Fibroblast of lung (primary cell): Measurements from ENCODE around the gene SVEP1. TPM values are rescaled to one million over a fixed set of nuclear protein-coding genes. Genes with fewer than 3 reads are reported as not detected.
"Not testable (repeated sequence)": the region's sequence is repeated elsewhere in the genome, so short reads cannot be mapped to it uniquely, and the experiment has no call there.

Source experiments
- DNase-seq, 2 donors: peaks; one replicate each; pipeline versions ENCODE4 v3.0.0 to v3.0.0-alpha.2; 2010; ENCODE audit warnings: low read depth in 2 of 2
- H2AFZ ChIP-seq: 2 replicates; pipeline ENCODE4 v1.5.1; 2012; ENCODE audit warnings: low read length, control low read depth, inconsistent platforms
- H3K27ac ChIP-seq: 2 replicates; pipeline ENCODE4 v1.5.1; 2011; ENCODE audit warnings: low read length, control low read depth; ENCODE audit not compliant: insufficient read depth
- H3K27me3 ChIP-seq: 2 replicates; pipeline ENCODE4 v1.5.1; 2011; ENCODE audit warnings: mild to moderate bottlenecking, low read length; ENCODE audit not compliant: control insufficient read depth, insufficient read depth
- H3K36me3 ChIP-seq: 2 replicates; pipeline ENCODE4 v1.5.1; 2011; ENCODE audit warnings: low read length; ENCODE audit not compliant: control insufficient read depth, insufficient read depth
- H3K4me1 ChIP-seq: 2 replicates; pipeline ENCODE4 v1.5.1; 2011; ENCODE audit warnings: low read length; ENCODE audit not compliant: control insufficient read depth, insufficient read depth; ENCODE audit errors: extremely low read depth
- H3K4me2 ChIP-seq: 2 replicates; pipeline ENCODE4 v1.5.1; 2011; ENCODE audit warnings: low read length, control low read depth; ENCODE audit not compliant: insufficient read depth; ENCODE audit errors: extremely low read depth
- H3K4me3 ChIP-seq, 4 experiments: fragments of 200-600 bp in 1 of 4; sonication (generic) in 1 of 4; replicated peaks in 1 of 4; 2 replicates each; pipeline ENCODE4 v1.5.1; 2011 to 2016; ENCODE audit warnings: low read length in 4 of 4, low read depth in 3 of 4, mild to moderate bottlenecking in 3 of 4, control low read depth in 2 of 4, inconsistent platforms in 1 of 4, mixed read lengths in 1 of 4; ENCODE audit not compliant: insufficient read depth in 1 of 4; ENCODE audit errors: control extremely low read depth in 1 of 4
- H3K79me2 ChIP-seq: 2 replicates; pipeline ENCODE4 v1.5.1; 2012; ENCODE audit warnings: mild to moderate bottlenecking, low read length, inconsistent platforms; ENCODE audit not compliant: control insufficient read depth, insufficient read depth
- H3K9ac ChIP-seq: 2 replicates; pipeline ENCODE4 v1.5.1; 2011; ENCODE audit warnings: mild to moderate bottlenecking, low read length, control low read depth; ENCODE audit not compliant: insufficient read depth
- H3K9me3 ChIP-seq: 2 replicates; pipeline ENCODE4 v1.5.1; 2012; ENCODE audit warnings: low read depth, low read length; ENCODE audit not compliant: control insufficient read depth, insufficient read depth
- H4K20me1 ChIP-seq: 2 replicates; pipeline ENCODE4 v1.5.1; 2011; ENCODE audit warnings: low read length; ENCODE audit not compliant: control insufficient read depth, insufficient read depth; ENCODE audit errors: extremely low read depth
- EZH2 ChIP-seq: IDR thresholded peaks from 2 replicates; pipeline ENCODE4 v1.5.1; 2012; ENCODE audit warnings: low read length, control low read depth, mild to moderate bottlenecking; ENCODE audit errors: missing control alignments
- polyA plus RNA-seq, 2 donors: library from polyadenylated mRNA; depleted of rRNA in 1 of 2; stranded (reverse) in 1 of 2; unstranded in 1 of 2; fragments of >200 nt; gene quantifications; 2 replicates each; pipeline ENCODE4 v1.2.1, GENCODE V29; 2011 to 2012; ENCODE audit warnings: missing spikeins in 1 of 2
- total RNA-seq: library from RNA; depleted of rRNA; stranded (reverse); fragments of >200 nt; gene quantifications from 2 replicates; pipeline ENCODE4 v1.2.1, GENCODE V29; 2014
- TF ChIP-seq, protein P1 (sequence below), 2 donors: IDR thresholded peaks in 1 of 2; conservative IDR thresholded peaks in 1 of 2; 1 replicate in 1 of 2; 2 replicates in 1 of 2; pipeline ENCODE4 v1.5.1; 2011 to 2012; ENCODE audit warnings: low read length in 2 of 2, control low read depth in 1 of 2, inconsistent platforms in 1 of 2, low read depth in 1 of 2, mild to moderate bottlenecking in 1 of 2

SVEP1 gene
- total and polyA plus RNA-seq, 2 donors (not counting 1 experiment from before 2014, with no cell fraction given), result 46.3 to 96.9 TPM

DNA sequence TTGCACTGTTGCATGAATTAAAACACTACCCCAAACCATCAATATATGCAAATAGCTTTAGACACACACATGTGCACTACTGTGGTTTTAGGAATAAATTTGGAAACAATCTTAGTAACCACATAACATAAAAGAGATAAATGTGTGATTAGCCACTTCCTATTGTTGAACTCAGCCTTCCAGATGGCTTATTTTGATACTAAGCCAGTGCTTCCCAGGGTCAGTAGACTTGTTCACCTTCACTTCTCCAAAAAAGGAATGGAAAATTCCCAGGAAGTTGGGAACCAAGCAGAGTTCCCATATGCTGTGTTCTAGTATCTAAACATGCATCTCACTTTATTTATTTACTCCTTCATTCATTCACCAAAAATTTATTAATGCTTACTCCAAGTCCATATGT lies 47.8 kb downstream of the SVEP1 start:
- no peak overlapping the region for H3K27ac ChIP-seq
- H3K9me3 ChIP-seq, result no peaks in the 10 kb centered on the region
- DNase-seq, result peak; percentile 65 to 74
- no peak overlapping the region for H2AFZ ChIP-seq
- H3K4me1 ChIP-seq, result peaks cover 3% of the 10 kb centered on the region
- H3K9ac ChIP-seq, result no peak overlapping the region
- no peak for TF ChIP-seq EZH2
- TF ChIP-seq, protein P1, sequence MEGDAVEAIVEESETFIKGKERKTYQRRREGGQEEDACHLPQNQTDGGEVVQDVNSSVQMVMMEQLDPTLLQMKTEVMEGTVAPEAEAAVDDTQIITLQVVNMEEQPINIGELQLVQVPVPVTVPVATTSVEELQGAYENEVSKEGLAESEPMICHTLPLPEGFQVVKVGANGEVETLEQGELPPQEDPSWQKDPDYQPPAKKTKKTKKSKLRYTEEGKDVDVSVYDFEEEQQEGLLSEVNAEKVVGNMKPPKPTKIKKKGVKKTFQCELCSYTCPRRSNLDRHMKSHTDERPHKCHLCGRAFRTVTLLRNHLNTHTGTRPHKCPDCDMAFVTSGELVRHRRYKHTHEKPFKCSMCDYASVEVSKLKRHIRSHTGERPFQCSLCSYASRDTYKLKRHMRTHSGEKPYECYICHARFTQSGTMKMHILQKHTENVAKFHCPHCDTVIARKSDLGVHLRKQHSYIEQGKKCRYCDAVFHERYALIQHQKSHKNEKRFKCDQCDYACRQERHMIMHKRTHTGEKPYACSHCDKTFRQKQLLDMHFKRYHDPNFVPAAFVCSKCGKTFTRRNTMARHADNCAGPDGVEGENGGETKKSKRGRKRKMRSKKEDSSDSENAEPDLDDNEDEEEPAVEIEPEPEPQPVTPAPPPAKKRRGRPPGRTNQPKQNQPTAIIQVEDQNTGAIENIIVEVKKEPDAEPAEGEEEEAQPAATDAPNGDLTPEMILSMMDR (conservative IDR thresholded peaks at IDR 0.05 in 1 of 2, IDR thresholded peaks at IDR 0.05 in 1 of 2; ENCODE audit: low read depth in 1 of 2, low read length in 2 of 2), result no peak
- H3K27me3 ChIP-seq, result no peaks in the 10 kb centered on the region
- H3K4me3 ChIP-seq, result no peak overlapping the region
- H3K4me2 ChIP-seq, result no peak overlapping the region
- H4K20me1 ChIP-seq, result no peaks in the 10 kb centered on the region
- no peaks in the 10 kb centered on the region for H3K36me3 ChIP-seq
- no peaks in the 10 kb centered on the region for H3K79me2 ChIP-seq

DNA sequence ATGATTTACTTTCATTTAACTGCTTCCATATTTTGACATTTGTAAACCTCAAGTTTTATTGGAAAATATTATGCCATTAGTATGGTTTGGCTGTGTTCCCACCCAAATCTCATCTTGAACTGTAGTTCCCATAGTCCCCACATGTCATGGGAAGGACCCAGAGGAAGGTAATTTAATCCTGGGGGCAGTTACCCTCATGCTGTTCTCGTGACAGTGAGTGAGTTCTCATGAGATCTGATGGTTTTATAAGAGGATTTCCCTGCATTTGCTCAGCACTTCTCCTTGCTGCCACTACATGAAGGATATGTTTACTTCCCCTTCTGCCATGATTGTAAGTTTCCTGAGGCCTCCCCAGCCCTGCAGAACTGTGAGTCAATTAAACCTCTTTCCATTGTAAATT lies 48.3 kb downstream of the SVEP1 start:
- H3K9ac ChIP-seq, H3K4me1 ChIP-seq, H4K20me1 ChIP-seq, H3K27me3 ChIP-seq, H3K79me2 ChIP-seq, H3K9me3 ChIP-seq, H2AFZ ChIP-seq, H3K4me3 ChIP-seq, H3K27ac ChIP-seq, H3K4me2 ChIP-seq, H3K36me3 ChIP-seq: not testable (repeated sequence)
- DNase-seq, result peak in 1 of 2 donors; percentile 11

DNA sequence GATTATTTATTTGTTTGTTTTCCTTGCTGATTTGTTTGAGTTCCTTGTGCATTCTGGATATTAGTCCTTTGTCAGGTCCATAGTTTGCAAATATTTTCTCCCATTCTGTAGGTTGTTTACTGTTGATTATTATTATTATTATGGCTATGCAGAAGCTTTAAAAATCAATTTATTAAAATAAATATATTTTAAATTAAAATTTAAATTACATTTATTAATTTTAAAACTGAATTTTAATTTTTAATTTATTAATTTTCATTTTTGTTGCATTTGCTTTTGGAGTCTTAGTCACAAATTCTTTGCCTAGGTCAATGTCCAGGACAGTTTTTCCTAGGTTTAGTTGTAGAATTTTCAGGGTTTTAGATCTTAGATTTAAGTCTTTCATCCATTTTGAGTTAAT lies 50.9 kb downstream of the SVEP1 start:
- no peaks in the 10 kb centered on the region for H3K79me2 ChIP-seq
- H4K20me1 ChIP-seq, result no peaks in the 10 kb centered on the region
- H3K4me3 ChIP-seq, result no peak overlapping the region
- DNase-seq, result no peak
- no peaks in the 10 kb centered on the region for H3K4me1 ChIP-seq
- TF ChIP-seq EZH2, result no peak
- TF ChIP-seq, protein P1 (conservative IDR thresholded peaks at IDR 0.05 in 1 of 2, IDR thresholded peaks at IDR 0.05 in 1 of 2; ENCODE audit: low read depth in 1 of 2, low read length in 2 of 2), result no peak
- no peak overlapping the region for H2AFZ ChIP-seq
- H3K27me3 ChIP-seq, result no peaks in the 10 kb centered on the region
- H3K9me3 ChIP-seq, result no peaks in the 10 kb centered on the region
- no peak overlapping the region for H3K27ac ChIP-seq
- no peak overlapping the region for H3K9ac ChIP-seq
- H3K36me3 ChIP-seq, result no peaks in the 10 kb centered on the region
- H3K4me2 ChIP-seq, result no peak overlapping the region
